Endothelial cell of umbilical vein (primary cell): ENCODE measurements around the gene KCNG2. TPM values are rescaled to one million over a fixed set of nuclear protein-coding genes. Genes with fewer than 3 reads are reported as not detected.

Experiments used
- BruUV-seq: library from RNA; stranded (reverse); fragments of 400-500 nt; replicated peaks from 2 replicates; lab custom pipeline; 2021; lab: Mats Ljungman, UMichigan
- CTCF ChIA-PET: fragments of 300-600, 350-600 bp; sonication (Branson Sonifier 250); formaldehyde crosslinking; loops from one replicate; lab custom pipeline; 2021; ENCODE audit warnings: antibody characterized with exemption, inconsistent platforms; lab: Charles Lee
- POLR2A ChIA-PET: fragments of 300-600, 350-600 bp; sonication (Branson Sonifier 250); formaldehyde crosslinking; loops from one replicate; lab custom pipeline; 2021; ENCODE audit warnings: antibody characterized with exemption, inconsistent platforms; lab: Charles Lee
- DNase-seq: peaks from one replicate; pipeline ENCODE4 v3.0.0-alpha.2; 2011; ENCODE audit warnings: low read depth, low spot score
- FAIRE-seq: peaks from 2 replicates; lab custom pipeline; 2011; peaks lifted over from hg19 to GRCh38; lab: Jason Lieb, UNC
- H2AFZ ChIP-seq: 2 replicates; pipeline ENCODE4 v1.6.0; 2012; ENCODE audit warnings: low read depth, low read length, control low read depth, inconsistent platforms
- H3K27ac ChIP-seq: 2 replicates; pipeline ENCODE4 v1.5.1; 2011; ENCODE audit warnings: low read depth, mild to moderate bottlenecking, control low read depth, low read length, moderate library complexity; ENCODE audit not compliant: insufficient read depth
- H3K27me3 ChIP-seq, 2 experiments: 2 replicates each; pipeline versions ENCODE4 v1.6.0 to v1.6.1; 2011; ENCODE audit warnings: low read length in 2 of 2, mixed read lengths in 1 of 2; ENCODE audit not compliant: control insufficient read depth in 2 of 2, insufficient read depth in 2 of 2
- H3K36me3 ChIP-seq, 2 experiments: 2 replicates in 1 of 2; 3 replicates in 1 of 2; pipeline ENCODE4 v1.5.1; 2011; ENCODE audit warnings: low read length in 2 of 2, mild to moderate bottlenecking in 1 of 2, moderate library complexity in 1 of 2; ENCODE audit not compliant: control insufficient read depth in 2 of 2, insufficient read depth in 2 of 2; ENCODE audit errors: extremely low read depth in 1 of 2
- H3K4me1 ChIP-seq: 3 replicates; pipeline ENCODE4 v1.5.1; 2011; ENCODE audit warnings: mild to moderate bottlenecking, low read length; ENCODE audit not compliant: control insufficient read depth, insufficient read depth; ENCODE audit errors: extremely low read depth
- H3K4me2 ChIP-seq: 2 replicates; pipeline ENCODE4 v1.6.1; 2011; ENCODE audit warnings: low read length, control low read depth, mixed read lengths; ENCODE audit not compliant: insufficient read depth
- H3K4me3 ChIP-seq, 3 experiments: fragments of 200-600 bp in 1 of 3; sonication (generic), shearing (Covaris generic) in 1 of 3; replicated peaks in 1 of 3; 2 replicates each; pipeline ENCODE4 v1.5.1; 2011 to 2016; ENCODE audit warnings: control low read depth in 3 of 3, low read length in 3 of 3, mild to moderate bottlenecking in 2 of 3, inconsistent platforms in 1 of 3, low read depth in 1 of 3, moderate library complexity in 1 of 3; ENCODE audit not compliant: insufficient read depth in 1 of 3
- H3K79me2 ChIP-seq: 2 replicates; pipeline ENCODE4 v1.6.0; 2012; ENCODE audit warnings: low read length, inconsistent platforms; ENCODE audit not compliant: control insufficient read depth, insufficient read depth
- H3K9ac ChIP-seq: replicated peaks from 2 replicates; pipeline ENCODE3; 2011; ENCODE audit warnings: low read length, control low read depth; ENCODE audit not compliant: insufficient read depth; ENCODE audit errors: extremely low read depth
- H3K9me1 ChIP-seq: replicated peaks from 3 replicates; pipeline ENCODE4 v1.6.0; 2011; ENCODE audit warnings: mild to moderate bottlenecking, low read length; ENCODE audit not compliant: control insufficient read depth, insufficient read depth; ENCODE audit errors: extremely low read depth
- H3K9me3 ChIP-seq: replicated peaks from 2 replicates; pipeline ENCODE4 v1.5.1; 2012; ENCODE audit warnings: low read length, inconsistent platforms; ENCODE audit not compliant: control insufficient read depth, insufficient read depth
- H4K20me1 ChIP-seq: replicated peaks from 2 replicates; pipeline ENCODE3; 2011; ENCODE audit warnings: mild to moderate bottlenecking, low read length; ENCODE audit not compliant: control insufficient read depth, insufficient read depth; ENCODE audit errors: extremely low read depth
- CTCF ChIP-seq, 2 donors: IDR thresholded peaks; 1 replicate in 1 of 2; 2 replicates in 1 of 2; pipeline ENCODE4 v1.5.1; 2011; ENCODE audit warnings: low read length in 2 of 2, mild to moderate bottlenecking in 2 of 2, moderate library complexity in 2 of 2, control low read depth in 1 of 2, inconsistent platforms in 1 of 2, low read depth in 1 of 2; ENCODE audit not compliant: insufficient read depth in 1 of 2; ENCODE audit errors: extremely low read depth in 1 of 2
- MYC ChIP-seq: IDR thresholded peaks from one replicate; pipeline ENCODE4 v1.6.1; 2011; ENCODE audit warnings: mild to moderate bottlenecking, low read depth, low read length
- POLR2A ChIP-seq: IDR thresholded peaks from 2 replicates; pipeline ENCODE4 v1.6.1; 2012; ENCODE audit warnings: low read depth, mild to moderate bottlenecking, control low read depth, low read length
- dilution Hi-C: fragments of 300-500 bp; cut with MboI; formaldehyde crosslinking; loops from one replicate; pipeline ENCODE4 v1.15.0; 2019; ENCODE audit warnings: low sequenced_read_pairs; ENCODE audit not compliant: extremely low pct_ligation_motif_present
- intact Hi-C: fragments of 100-400 bp; cut with micrococcal nuclease; formaldehyde crosslinking; loops from one replicate; pipeline ENCODE4 v1.10.0; 2022
- polyA plus RNA-seq, 4 experiments: library from polyadenylated mRNA; depleted of rRNA in 3 of 4; stranded (reverse) in 3 of 4; unstranded in 1 of 4; fragments of >200 nt; gene quantifications; 2 replicates each; pipeline versions ENCODE4 v1.2.1 to v1.2.3, GENCODE V29; 2011 to 2012; ENCODE audit warnings: missing spikeins in 1 of 4
- total RNA-seq: library from RNA; stranded (reverse); gene quantifications from 2 replicates; pipeline ENCODE4 v1.2.3, GENCODE V29; 2021
- TF ChIP-seq, protein P1 (sequence below): IDR thresholded peaks from 2 replicates; pipeline ENCODE4 v1.6.1; 2011; ENCODE audit not compliant: insufficient read depth, insufficient read length

KCNG2 gene
- total and polyA plus RNA-seq, 2 donors (not counting 3 experiments of a cell fraction or from before 2014, with no cell fraction given) = not detected

DNA sequence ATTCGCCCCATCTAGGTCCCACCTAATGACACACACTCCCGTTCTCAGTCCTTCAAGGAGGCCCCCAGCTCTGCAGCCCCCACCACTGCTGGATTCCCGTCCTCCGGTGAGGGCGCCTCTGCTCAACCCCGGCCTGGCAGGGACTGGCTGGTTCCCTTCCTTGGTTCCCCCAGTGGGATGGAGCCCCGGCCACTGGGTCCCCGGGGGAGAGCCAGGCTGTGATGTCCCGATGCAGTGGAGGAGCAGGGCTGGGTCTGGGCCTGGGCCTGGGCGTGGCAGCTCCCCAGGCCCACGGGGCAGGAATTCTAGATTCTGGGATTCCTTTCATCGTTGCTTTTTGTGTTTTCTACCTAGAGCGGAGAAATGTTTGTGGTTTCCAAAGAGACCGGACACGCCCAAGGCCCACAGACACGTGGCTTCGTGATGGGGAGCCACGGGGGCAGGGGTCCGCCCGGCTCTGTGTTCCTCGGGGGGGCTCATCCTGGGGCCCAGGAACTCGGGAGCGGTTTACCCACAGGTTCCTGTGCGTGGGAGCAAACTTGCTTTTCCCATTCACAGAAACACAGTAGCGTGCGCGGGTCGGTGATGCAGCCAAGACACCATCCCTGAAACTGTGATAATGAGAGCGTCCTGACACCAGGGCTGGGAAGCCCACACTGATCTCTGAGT, 86.7 kb downstream of the KCNG2 start:
- H3K27ac ChIP-seq = no peak overlapping the region
- ChIA-PET CTCF (no interaction called here), POLR2A (no interaction called here)
- H3K4me2 ChIP-seq = no peak overlapping the region
- H3K4me1 ChIP-seq = no peaks in the 10 kb centered on the region
- intact Hi-C loops = no loop called here
- DNase-seq (no peak), FAIRE-seq (no peak)
- TF ChIP-seq POLR2A (no peak), CTCF (IDR thresholded peaks at IDR 0.05; ENCODE audit: extremely low read depth in 1 of 2, insufficient read depth in 1 of 2, low read depth in 1 of 2, low read length in 2 of 2) (no peak), MYC (no peak)
- TF ChIP-seq, protein P1, sequence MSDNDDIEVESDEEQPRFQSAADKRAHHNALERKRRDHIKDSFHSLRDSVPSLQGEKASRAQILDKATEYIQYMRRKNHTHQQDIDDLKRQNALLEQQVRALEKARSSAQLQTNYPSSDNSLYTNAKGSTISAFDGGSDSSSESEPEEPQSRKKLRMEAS = no peak
- no TSS peak for BruUV-seq
- no peak overlapping the region for H2AFZ ChIP-seq
- H3K79me2 ChIP-seq = no peaks in the 10 kb centered on the region
- no peak overlapping the region for H3K4me3 ChIP-seq
- no peaks in the 10 kb centered on the region for H3K9me1 ChIP-seq
- no peaks in the 10 kb centered on the region for H3K9me3 ChIP-seq
- no peaks in the 10 kb centered on the region for H4K20me1 ChIP-seq
- H3K9ac ChIP-seq = no peak overlapping the region
- H3K36me3 ChIP-seq = no peaks in the 10 kb centered on the region
- dilution Hi-C loops = no loop called here
- H3K27me3 ChIP-seq = no peaks in the 10 kb centered on the region
